Embryonic facial prominence (tissue), 1 donor: Measurements from ENCODE around the gene SLC39A7.
"Not testable (repeated sequence)": the region's sequence is repeated elsewhere in the genome, so short reads cannot be mapped to it uniquely, and the experiment has no call there.

Experiments used
- DNase-seq: peaks from one replicate; pipeline ENCODE4 v3.0.0-alpha.2; 2016; ENCODE audit errors: extremely low spot score

Gene SLC39A7

DNA sequence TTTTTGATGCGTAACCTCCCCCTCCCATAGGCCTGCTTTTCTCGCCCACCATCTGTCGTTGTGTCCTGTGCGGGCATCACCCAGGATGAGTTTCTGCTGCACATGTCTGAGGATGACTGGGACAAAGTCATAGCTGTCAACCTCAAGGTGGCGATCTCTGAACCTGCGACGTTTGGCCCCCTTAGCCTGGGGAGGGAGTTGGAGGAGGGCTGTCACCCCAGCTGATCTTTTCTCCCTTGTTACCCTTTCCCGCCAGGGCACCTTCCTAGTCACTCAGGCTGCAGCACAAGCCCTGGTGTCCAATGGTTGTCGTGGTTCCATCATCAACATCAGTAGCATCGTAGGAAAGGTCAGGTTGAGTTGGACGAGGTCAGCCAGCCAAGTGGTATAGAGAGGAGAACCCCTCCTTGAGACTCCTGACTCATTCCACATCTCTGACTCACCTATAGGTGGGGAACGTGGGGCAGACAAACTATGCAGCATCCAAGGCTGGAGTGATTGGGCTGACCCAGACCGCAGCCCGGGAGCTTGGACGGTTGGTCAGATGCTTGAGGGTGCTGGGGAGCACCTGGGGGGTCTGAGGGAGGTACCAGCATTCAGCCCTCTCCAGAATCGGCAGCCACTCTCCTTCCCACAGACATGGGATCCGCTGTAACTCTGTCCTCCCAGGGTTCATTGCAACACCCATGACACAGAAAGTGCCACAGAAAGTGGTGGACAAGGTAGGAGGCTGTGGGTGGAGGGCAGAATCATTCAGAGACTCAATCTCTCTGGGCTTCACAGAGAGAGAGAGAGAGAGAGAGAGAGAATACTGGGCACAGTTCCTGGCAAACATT lies 4.7 kb downstream of the SLC39A7 start:
- DNase-seq: no peak

DNA sequence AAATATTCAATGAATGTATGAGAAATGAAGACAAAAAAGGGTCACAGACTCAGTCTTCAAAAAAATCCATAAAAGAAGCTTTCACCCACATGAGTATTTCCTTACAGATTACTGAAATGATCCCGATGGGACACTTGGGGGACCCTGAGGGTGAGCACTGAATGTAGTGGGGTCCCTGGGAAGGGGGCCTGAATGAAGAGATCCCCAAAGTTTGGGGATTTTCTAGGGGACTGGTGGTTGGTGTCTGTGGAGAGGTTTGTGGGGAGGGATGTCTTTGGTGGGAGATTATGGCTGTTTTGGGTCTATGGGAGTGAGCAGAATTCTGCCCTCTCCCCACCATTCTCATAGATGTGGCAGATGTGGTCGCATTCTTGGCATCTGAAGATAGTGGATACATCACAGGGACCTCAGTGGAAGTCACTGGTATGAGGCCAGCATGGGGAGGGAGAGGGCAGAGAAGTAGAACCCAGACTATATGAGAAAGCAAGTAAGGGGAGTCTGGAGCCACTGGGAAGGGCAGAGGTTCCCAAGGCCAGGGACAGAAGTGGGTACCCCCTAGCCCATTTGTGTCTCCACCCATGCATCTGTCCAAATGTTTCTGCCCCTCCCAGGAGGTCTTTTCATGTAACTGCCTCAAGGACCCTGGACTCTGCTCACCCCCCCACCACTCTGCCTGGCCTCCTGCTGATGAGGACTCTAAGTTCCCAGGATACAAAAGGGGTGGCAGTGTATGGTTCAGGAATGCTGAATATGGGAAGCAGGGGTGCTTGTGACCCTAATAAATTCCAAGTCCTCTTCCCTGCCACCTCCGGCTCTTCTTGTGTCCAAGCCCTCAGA lies 5.6 kb downstream of the SLC39A7 start:
- no peak for DNase-seq

DNA sequence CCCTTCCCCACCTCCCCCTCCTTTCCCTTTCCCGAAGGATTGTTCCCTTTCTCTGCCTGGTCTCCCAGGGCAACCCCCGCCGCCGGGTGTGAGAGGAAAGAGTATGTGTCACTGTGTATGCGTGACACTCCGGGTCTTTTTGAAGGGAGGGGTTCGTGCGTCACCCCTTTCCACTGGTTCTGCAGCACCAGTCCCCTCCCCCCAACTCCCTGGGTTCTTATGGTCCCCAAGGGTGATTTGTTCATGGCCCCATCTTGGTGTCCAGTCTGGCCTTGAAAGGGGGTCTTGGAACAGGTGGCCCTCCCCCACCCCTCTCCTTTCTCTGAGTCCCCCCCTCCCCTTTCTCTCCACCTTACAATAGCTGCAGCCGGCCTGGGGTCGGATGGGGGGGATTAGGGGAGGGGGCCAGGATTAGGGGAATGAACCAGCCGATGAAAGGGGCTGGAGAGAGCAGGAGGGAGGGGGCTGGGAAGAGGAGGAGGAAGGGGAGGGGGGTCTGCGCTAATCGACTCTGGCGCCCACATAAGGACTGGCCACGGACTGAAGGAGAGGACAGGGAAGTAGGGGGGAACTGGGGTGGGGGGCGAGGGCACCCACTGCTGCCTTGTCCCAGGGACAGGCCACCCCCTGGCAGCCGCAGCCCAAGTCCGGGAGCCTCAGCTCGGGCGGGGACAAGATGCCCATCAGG lies 6.3 kb downstream of the SLC39A7 start:
- no peak for DNase-seq

DNA sequence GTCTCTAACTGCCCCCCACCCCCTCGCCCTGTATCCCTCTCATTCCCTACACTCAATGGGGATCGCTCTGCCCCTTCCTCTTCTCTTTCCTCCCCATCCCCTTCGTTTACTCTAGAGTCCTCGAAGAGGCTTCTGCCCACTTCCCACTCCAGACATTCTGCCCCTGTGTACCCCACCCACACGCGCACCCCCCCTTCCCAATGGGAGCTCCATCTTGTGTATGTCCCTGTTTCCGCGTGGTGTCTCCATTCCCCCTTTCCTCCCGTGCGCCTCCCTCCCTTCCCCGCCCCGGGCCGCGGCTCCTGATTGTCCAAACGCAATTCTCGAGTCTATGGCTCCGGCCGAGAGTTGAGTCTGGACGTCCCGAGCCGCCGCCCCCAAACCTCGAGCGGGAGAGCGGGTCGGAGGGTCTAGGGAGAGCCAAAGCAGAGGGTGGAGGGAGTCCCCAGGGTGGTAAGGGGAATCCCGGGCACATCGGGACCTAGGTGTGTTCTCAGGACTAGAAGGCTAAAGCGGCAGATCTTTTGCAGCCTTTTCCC lies 7.0 kb downstream of the SLC39A7 start:
- no peak for DNase-seq

DNA sequence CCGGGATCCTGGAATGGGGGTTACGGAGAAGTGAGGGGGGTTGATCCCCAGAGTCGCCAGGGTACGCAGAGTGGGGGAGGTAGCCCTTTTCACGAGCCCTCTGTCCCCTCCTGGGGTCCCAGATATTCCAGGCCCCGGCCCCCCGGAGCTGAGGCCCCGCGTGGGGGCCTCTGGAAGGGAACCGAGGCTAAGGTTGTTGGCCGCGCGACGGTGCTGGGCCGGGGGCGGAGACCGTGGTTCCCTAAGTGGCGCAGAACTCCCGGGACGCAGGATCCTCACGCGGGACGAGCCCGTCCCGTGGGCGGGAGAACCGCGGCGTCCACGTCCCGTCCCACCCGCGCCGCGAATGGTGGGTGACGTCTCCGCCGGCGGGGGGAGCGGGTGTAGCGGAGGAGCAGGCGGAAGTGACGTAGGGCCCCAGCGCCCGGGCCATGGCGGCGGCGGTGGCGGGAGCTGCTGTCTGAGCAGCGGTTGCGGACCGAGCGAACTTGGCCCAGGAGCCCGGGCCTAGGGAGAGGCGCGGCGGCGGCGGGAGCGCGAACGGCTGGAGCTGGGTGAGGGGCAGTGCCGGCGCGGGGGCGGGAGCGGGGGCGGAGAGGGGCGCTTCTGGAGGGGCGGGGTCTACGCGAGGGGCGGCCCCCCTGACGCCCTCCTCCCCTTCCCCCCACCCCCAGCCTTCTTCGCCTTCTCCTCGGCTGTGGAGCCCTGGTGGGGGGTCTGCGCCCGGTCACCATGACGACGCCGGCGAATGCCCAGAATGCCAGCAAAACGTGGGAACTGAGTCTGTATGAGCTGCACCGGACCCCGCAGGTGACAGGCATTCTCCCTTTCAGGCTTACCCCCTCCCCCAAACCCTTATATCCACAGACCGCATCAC lies 7.7 kb downstream of the SLC39A7 start, which contains the start of gene RING1:
Gene RING1 (plus strand): TSS at position 410 of the 877 bp plus-strand sequence. CDS start 323 bp downstream, at position 733.
- peak; percentile 86 for DNase-seq

DNA sequence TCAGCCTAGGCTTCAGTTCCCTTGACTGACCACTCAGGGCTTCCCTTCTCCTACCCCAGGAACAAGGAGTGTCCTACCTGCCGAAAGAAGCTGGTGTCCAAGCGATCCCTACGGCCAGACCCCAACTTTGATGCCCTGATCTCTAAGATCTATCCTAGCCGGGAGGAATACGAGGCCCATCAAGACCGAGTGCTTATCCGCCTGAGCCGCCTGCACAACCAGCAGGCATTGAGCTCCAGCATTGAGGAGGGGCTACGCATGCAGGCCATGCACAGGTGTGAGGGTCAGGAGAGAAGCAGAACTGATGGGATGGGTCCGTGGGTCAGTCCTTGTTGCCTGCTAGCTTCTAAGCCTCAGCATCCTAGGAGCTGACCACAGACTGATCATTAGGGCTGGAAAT lies 9.2 kb downstream of the SLC39A7 start:
- no peak for DNase-seq

DNA sequence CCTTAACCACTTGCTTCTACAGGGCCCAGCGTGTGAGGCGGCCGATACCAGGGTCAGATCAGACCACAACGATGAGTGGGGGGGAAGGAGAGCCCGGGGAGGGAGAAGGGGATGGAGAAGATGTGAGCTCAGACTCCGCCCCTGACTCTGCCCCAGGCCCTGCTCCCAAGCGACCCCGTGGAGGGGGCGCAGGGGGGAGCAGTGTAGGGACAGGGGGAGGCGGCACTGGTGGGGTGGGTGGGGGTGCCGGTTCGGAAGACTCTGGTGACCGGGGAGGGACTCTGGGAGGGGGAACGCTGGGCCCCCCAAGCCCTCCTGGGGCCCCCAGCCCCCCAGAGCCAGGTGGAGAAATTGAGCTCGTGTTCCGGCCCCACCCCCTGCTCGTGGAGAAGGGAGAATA lies 10.5 kb downstream of the SLC39A7 start:
- no peak for DNase-seq

DNA sequence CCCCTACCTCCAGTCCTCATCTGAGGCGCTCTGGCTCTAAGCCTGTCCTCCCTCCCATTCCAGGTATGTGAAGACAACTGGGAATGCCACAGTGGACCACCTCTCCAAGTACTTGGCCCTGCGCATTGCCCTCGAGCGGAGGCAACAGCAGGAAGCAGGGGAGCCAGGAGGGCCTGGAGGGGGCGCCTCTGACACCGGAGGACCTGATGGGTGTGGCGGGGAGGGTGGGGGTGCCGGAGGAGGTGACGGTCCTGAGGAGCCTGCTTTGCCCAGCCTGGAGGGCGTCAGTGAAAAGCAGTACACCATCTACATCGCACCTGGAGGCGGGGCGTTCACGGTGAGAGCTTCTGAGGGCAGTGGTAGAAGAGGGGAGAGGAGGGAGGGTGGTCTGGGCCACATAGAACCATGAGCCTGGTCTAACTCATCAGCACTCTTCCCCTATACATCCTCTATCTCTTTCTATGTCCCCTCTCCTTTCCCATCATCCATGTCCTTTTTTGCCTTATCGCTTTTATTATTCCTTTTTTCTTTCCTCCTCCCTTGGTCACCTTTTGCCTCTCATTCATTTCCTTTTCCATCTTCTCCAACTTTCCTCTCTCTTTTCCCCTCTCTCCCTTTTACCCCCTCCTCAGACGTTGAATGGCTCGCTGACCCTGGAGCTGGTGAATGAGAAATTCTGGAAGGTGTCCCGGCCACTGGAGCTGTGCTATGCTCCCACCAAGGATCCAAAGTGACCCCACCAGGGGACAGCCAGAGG lies 11.2 kb downstream of the SLC39A7 start:
- no peak for DNase-seq

DNA sequence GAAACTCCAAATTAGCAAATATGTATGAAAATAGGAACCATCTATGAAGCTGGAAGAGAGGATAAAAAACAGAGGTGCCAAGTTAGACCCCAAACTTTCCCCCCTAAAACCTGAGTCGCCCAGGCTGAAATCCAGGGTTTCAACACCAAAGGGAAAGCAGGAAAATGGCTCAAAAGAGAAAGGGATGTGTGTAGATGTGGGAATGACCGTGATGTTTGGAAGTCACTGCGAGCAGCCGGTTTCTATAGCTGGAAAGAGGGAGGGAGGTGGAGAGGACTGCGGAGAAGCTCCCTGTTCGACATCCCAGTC lies 12.1 kb downstream of the SLC39A7 start:
- DNase-seq: no peak

DNA sequence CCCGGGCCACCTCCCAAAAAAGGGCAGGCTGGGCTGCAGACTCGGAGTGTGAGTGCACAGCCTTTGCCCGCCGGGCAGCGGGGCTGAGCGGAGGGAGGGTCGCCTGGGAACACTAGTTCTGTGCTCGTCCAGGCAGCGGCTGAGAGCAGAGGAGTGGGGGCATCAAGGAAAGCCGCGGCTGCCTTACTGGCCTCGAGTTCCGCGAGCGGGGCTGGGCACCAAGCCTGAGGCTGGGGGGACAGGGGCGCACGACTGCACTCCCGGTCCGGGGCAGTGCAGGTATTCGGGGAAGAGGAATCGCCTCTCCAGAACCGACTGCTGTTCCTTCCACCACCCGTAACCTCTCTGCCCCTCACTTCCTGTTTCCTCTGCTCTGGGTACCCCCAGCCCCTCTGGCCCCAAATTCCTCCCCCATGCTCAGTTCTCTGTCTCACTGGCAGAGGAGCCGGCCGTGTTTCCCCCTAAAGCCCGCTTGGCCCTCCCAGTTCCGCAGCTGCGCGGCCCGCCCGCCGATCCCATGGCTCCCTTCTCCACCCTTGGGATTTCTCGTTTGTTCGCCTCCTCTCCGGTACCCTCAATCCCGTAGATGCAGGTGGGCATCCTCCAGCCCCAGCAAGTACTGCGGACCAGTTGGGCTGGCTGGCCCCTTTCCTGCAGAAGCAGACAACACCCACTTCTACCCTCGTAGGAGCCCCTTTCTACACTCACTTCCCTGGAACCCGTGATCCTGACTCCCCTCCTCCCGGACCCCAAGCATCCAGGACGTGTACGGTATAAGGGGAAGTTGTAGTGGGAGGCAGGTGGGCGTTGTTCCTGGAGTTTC lies 12.7 kb downstream of the SLC39A7 start:
- no peak for DNase-seq

DNA sequence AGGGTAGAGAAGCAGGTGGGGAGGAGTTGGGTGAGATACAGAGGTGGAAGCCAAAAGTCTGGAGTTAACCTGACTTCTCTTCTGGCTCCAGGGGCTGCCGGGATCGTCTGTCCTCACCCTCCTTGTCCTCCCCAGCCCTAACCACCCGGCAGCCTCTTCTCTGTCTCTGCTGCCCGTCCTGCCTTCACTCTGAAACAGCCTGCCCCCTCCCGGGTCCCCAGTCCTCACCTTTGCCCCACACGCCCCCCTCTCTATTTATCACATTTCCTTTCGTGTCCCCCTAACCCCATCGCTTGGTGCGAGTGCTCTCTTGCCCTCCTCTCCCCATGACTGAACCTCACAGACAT lies 13.3 kb downstream of the SLC39A7 start:
- no peak for DNase-seq

DNA sequence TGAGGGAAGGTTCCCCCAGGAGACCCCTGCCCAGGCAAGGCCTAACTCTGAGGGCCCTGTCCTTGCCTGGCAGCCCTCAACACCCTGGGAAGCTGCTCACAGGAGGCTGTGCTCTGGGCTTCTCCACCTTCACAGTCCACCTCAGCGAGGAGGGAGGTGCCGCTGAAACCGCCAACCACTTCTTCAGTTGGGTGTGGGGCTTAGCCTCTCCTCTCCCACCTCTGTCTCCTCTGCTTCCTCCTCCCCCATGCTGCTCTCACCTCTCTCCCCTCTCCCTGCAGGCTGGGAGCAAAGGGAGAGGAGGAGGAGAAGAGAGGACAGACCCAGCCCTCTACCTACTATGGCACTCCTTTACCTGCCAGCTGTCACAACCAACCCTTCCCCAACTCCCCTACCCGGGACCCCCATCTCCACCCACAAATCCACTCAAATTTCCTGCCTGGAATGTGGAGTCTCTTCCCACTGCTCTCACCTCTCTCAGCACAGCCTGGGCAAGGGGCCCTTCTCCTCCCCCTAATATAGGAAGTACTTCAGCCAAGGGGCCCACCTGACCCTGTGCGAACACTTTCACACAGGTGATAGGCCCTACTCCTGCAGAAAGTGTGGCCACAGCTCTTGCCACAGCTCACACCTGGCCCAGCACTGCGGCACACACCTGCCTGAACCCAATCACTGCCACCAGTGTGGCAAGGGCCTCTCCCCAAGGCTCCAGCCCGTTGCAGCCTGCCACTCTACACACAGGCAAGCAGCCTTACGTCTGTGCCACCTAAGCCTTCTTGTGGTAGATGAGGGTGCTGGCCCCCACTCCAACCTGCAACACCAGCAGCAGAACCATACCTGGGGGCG lies 14.8 kb downstream of the SLC39A7 start:
- no peak for DNase-seq

DNA sequence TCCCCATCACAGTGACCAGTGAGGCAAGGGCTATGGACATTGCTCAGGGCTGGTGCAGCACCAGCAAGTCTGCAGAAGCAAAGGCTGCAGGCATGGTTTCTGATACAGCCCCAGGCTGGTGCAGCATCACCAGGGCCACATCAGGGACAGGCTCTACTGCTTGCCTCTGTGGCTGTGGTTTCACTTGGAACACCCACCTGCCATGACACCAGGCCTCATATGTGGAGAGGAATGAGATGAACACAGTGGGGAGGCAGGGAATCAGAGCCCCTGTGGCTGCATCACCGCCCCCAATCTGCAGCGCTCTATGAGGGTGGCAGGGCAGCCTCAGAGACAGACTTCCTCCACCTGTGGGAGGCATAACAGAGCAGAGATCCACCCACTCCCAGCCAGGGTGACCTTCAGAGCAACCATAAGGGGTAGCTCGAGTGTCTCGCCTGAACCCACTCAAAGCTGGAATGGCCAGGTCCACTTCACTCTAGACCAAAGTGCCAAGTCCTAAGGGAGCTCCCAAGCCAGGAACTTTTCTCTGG lies 15.5 kb downstream of the SLC39A7 start:
- DNase-seq: no peak

DNA sequence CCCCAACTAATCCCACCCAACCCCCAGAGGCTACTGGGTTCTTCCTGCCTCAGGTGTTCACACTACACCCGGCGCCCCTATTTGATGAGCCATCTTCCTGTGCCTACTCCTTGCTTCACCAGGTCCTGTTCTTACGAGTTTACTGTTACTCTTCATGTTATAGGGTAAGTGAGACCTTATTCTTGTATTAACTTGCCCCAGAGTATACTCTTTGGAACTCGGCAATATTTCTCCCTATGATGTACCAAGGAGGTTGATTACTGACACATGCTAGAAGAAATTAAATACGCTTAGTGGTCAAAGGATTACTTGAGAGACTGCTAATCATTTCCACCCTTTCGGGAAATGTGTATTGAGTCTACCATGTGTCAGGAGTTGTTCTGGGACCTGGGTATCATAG lies 16.6 kb downstream of the SLC39A7 start:
- DNase-seq: no peak

DNA sequence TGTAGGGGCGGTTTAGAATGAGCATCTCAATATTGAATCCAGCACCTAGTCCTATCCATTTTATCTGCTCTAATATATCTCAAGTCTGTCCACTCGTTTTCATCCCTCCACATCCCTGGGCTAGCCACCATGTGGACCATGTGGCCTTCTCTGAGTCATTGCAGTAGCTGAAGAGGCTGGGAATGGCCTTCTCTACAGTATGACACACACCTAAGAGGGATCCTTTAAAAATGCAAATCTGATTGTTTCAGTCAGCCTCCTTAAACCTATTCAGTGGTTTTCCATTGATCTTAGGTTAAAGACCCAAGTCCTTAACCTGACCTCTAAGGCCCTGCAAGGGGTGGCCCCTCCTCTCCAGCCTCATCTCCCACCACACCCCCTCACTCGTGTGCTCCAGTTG lies 17.0 kb downstream of the SLC39A7 start:
- no peak for DNase-seq

DNA sequence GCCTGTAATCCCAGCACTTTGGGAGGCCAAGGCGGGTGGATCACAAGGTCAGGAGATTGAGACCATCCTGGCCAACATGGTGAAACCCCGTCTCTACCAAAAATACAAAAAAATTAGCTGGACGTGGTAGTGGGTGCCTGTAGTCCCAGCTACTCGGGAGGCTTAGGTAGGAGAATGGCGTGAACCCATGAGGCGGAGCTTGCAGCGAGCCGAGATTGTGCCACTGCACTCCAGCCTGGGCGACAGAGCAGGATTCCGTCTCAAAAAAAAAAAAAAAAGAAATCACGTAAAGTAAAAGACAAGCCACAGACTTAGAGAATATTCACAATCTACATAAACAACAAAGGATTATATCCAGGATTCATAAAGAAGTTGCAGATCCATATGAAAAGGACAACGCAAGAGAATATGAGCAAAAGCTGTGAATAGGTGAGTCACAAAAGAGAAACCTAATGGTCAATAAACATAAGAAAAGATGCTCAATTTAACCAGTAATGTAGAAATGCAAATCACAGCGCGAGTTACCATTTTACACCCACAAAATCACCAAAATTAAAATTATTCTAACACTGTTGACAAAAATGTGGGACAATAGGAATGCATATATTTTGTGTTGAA lies 25.9 kb downstream of the SLC39A7 start:
- not testable (repeated sequence) for DNase-seq

DNA sequence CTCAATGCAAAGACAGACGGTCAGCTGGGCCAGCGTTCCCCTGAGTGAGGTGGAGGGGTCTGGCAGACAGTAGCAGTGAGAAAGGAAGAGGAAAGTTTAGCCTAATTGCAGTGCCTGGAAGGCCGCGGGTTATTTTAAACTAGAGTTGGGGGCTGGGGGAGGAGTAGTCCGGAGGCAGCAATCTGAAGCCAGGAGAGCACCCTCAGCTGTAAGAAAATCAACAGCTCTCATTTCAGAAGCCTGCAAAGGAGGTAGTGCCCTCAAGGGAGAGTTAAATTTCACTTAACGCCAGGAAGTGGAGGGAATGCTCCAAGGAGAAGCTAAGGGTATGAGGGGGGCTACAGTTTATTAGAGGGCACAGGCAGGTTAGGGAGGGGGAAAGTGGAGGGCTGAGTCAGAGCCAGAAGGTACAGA lies 34.6 kb downstream of the SLC39A7 start:
- DNase-seq: no peak

DNA sequence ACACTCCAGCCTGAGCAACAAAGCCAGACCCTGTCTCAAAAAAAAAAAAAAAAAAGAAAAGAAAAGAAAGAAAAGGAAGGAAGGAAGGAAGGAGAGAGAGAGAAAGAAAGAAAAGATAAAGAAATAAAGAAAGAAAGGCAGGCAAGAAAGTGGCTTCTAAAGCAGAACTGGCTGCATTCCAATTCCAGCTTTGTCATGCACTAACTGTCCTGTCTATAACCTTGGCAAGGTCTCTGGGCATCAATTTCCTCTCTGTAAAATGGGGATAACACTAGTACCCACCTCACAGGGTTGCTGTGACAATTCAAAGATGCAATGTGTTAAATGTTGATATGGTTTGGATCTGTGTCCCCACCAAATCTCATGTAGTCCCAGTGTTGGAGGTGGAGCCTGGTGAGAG lies 35.7 kb downstream of the SLC39A7 start:
- no peak for DNase-seq
